Fibroblast of pulmonary artery (primary cell): Measurements from ENCODE around the gene MMP11.
A peak's percentile ranks its signal among the peaks of the same experiment; 100 is the strongest.

Source experiments
- DNase-seq: peaks from one replicate; pipeline ENCODE4 v3.0.0-alpha.2; 2010; ENCODE audit warnings: low read depth
- H3K4me3 ChIP-seq: replicated peaks from 2 replicates; pipeline ENCODE4 v1.5.1; 2011; ENCODE audit warnings: low read depth, mild to moderate bottlenecking, control low read depth, low read length, moderate library complexity
- TF ChIP-seq, protein P1 (sequence below): IDR thresholded peaks from 2 replicates; pipeline ENCODE4 v1.5.1; 2011; ENCODE audit warnings: mild to moderate bottlenecking, control low read depth, low read length, inconsistent platforms; ENCODE audit errors: missing control alignments

Gene MMP11

DNA sequence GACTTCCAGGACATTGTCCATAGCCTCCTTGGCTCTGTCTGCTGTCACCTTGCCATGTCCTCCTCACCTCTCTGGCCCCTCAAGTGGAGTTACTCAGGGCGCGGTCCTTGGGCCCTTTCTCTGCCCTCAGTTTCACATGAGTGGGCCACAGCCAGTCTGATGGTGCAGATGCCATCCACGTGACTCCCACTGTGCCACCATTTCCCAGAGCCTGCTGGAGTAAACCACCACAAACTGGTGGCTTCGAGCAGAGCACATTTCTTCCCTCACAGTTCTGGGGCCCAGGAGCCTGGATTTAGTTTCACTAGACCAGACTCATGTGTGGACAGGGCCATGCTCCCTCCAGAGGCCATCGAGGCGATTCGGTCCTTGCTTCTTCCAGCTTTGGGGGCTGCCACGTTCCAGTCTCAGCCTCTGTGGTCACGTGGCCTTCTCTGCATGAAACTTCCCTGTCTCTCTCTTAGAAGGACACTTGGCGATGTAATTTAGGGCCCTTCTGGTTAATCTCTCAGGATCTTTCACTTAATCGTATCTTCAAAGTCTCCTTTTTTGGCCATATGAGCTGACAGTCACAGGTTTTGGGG lies 28.7 kb downstream of the MMP11 start:
- no peak for DNase-seq
- TF ChIP-seq, protein P1, sequence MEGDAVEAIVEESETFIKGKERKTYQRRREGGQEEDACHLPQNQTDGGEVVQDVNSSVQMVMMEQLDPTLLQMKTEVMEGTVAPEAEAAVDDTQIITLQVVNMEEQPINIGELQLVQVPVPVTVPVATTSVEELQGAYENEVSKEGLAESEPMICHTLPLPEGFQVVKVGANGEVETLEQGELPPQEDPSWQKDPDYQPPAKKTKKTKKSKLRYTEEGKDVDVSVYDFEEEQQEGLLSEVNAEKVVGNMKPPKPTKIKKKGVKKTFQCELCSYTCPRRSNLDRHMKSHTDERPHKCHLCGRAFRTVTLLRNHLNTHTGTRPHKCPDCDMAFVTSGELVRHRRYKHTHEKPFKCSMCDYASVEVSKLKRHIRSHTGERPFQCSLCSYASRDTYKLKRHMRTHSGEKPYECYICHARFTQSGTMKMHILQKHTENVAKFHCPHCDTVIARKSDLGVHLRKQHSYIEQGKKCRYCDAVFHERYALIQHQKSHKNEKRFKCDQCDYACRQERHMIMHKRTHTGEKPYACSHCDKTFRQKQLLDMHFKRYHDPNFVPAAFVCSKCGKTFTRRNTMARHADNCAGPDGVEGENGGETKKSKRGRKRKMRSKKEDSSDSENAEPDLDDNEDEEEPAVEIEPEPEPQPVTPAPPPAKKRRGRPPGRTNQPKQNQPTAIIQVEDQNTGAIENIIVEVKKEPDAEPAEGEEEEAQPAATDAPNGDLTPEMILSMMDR, result no peak

DNA sequence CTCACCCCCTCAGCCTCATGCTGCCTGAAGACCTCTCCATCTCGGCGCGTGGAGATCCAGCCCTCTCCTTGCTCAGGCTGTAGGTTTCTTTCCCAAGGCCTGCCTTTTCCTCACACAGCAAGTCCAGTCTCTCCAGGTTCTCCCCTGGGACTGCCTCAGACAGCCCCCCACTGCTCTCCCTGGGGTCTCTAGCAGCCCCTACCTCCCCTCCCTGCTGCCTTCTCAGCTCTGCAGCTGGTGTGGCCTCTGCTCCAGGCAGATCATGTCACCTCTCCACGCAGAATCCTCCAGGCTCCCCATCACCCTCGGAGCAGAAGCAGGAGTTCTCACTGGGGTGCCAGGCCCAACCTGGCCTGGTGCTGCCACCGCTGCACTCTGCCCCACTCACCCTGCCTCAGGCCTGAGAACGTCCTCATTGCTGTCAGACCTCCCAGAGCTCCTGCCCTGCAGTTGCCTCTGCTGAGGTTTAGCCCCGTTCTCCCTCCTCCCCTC lies 29.3 kb downstream of the MMP11 start:
- DNase-seq, result no peak
- TF ChIP-seq, protein P1, result no peak
- no peak overlapping the region for H3K4me3 ChIP-seq

More for the DNA sequence above, 28.7 kb downstream of the MMP11 start:
- H3K4me3 ChIP-seq, result no peak overlapping the region

DNA sequence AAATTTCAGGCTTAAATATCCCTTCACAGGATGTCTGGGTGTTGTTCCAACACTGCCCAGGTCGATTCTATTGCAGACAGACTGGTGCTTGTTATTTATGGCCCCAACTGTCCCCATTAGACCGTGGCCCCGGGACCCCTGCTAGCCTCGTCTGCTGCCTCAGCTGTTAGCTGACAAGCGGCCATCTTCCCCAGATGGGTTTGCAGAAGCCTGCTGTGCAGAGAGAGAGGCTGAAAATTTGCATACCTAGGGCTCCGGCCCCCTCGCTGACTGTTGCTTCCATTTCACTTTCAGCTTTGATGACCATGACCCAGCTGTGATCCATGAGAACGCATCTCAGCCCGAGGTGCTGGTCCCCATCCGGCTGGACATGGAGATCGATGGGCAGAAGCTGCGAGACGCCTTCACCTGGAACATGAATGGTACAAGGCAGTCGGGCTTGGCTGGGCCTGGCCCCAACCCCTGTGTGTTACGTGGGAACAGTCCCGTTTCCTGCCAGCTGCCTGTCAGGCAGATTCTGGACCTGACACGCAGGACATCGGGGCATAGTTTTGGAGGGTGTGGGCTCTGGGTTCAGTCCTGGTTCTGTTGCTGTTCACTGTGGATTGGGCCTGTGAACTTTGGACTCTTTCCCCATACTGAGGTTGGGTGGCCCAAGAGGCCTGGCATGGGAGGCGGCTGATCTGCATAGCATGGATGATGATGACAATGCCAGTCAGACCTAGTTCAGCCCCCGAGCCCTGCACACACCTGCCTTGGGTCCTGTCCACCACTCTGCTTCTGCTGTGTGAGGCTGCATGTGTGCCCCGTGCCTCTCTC lies 30.6 kb downstream of the MMP11 start:
- TF ChIP-seq, protein P1, result no peak
- no peak overlapping the region for H3K4me3 ChIP-seq
- DNase-seq, result no peak

DNA sequence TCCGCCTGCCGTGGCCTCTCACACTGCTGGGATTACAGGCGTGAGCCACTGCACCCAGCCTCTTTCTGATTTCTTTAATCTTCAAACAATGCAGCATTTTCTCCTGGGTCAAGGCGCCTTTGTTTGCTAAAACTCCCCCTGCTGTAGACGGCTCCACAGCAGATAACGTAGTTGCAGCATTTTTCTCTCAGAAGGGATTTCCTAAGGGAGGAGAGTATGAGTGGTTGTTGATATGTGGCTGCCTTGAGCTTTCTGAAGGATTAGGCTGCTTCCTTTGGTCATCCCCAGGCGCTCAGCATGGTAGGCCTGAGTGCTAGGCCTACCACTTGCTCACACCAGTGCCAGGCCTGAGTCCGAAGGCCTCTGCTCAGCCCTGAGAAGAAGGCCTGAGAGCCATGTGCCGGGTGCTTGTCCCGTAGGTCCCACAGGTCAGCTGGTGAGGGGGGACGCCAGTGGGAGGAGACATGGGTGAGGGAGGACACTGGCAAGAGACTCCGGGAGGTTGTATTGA lies 32.2 kb downstream of the MMP11 start:
- DNase-seq, result peak; percentile 34
- TF ChIP-seq, protein P1, result no peak
- no peak overlapping the region for H3K4me3 ChIP-seq

DNA sequence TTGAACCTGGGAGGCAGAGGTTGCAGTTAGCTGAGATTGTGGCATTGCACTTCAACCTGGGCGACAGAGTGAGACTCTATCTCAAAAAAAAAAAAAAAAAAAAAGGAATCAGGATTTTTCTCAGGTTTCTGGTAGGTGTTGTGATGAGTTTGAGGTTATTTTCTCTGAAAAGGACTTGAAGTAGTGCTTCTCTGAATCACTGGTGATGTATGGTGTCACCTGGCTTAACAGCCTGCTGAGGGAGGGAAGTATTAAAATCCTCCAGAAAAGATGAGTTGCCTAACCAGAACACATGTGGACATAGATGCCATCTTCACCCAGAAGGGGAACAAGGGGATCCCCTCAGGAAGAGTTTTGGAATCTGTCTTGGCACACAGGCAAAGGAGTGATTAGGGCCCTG lies 34.2 kb downstream of the MMP11 start:
- TF ChIP-seq, protein P1, result no peak

DNA sequence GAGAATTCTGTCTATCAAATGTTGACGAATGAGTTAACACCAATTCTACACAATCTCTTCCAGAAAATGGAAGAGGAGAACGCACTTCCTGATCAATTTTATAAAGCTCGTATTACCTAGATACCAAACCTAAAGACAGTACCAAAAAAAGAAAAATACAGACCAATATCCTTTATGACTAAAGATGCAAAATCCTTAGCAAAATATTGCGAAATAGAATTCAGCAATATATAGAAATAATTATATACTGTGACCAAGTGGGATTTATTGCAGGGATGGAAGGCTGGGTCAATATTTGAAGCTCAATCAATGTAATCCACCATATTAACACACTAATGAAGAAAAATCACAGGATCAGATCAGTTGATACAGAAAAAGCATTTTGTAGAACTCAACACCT lies 39.7 kb downstream of the MMP11 start:
- H3K4me3 ChIP-seq, result no peak overlapping the region
- TF ChIP-seq, protein P1, result no peak
- no peak for DNase-seq

More for the DNA sequence above, 34.2 kb downstream of the MMP11 start:
- no peak for DNase-seq
- no peak overlapping the region for H3K4me3 ChIP-seq
